Ovary (tissue), 3 donors: Measurements from ENCODE around the gene ATP1A2.

Experiments
- EP300 ChIP-seq: sonication (generic); formaldehyde crosslinking; IDR thresholded peaks from one replicate; pipeline ENCODE4 v1.6.1; 2017; ENCODE audit warnings: antibody characterized with exemption
- TF ChIP-seq, protein P1 (sequence below), 3 donors: fragments of 450-650 bp in 2 of 3; fragments of 200-600 bp in 1 of 3; IDR thresholded peaks; one replicate each; pipeline versions ENCODE4 v1.5.1 to v1.8.0; 2016 to 2022; ENCODE audit warnings: antibody characterized with exemption in 3 of 3, mild to moderate bottlenecking in 1 of 3
- donor health status: DM: no; HTN: no; CAD: no.

DNA sequence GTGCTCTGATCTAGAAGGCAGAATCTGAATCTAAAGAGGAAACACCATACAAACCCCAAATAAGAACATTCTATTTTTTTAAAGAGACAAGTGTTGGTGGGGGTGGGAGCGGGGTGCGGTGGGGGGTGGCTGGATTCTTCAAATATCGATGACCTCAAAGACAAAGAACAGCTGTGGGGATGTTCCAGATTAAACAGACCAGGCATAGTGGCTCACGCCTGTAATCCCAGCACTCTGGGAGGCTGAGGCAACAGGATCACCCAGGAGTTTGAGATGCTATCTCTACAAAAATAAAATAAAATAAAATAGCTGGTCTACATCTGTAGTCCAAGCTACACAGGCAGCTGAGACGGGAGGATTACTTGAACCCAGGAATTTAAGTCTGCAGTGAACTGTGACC is 40.8 kb downstream of the ATP1A2 start:
- TF ChIP-seq, protein P1, sequence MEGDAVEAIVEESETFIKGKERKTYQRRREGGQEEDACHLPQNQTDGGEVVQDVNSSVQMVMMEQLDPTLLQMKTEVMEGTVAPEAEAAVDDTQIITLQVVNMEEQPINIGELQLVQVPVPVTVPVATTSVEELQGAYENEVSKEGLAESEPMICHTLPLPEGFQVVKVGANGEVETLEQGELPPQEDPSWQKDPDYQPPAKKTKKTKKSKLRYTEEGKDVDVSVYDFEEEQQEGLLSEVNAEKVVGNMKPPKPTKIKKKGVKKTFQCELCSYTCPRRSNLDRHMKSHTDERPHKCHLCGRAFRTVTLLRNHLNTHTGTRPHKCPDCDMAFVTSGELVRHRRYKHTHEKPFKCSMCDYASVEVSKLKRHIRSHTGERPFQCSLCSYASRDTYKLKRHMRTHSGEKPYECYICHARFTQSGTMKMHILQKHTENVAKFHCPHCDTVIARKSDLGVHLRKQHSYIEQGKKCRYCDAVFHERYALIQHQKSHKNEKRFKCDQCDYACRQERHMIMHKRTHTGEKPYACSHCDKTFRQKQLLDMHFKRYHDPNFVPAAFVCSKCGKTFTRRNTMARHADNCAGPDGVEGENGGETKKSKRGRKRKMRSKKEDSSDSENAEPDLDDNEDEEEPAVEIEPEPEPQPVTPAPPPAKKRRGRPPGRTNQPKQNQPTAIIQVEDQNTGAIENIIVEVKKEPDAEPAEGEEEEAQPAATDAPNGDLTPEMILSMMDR (IDR thresholded peaks at IDR 0.05): no peak
- TF ChIP-seq EP300: no peak
